Gastrocnemius medialis (tissue), 4 donors: ENCODE data around the gene TMCC1.

ENCODE experiments used
- POLR2A ChIP-seq, 2 donors: fragments of 450-650 bp; IDR thresholded peaks; one replicate each; pipeline ENCODE4 v1.6.1; 2017; ENCODE audit warnings: antibody characterized with exemption in 2 of 2, mild to moderate bottlenecking in 2 of 2, moderate library complexity in 2 of 2
- TF ChIP-seq, protein P1 (sequence below), 5 experiments: fragments of 450-650 bp in 3 of 5; fragments of 200-600 bp in 2 of 5; sonication (generic) in 2 of 5; IDR thresholded peaks in 4 of 5; conservative IDR thresholded peaks in 1 of 5; 1 replicate in 4 of 5; 2 replicates in 1 of 5; pipeline ENCODE4 v1.5.1; 2016 to 2019; ENCODE audit warnings: antibody characterized with exemption in 5 of 5, mild to moderate bottlenecking in 3 of 5, moderate library complexity in 3 of 5

DNA sequence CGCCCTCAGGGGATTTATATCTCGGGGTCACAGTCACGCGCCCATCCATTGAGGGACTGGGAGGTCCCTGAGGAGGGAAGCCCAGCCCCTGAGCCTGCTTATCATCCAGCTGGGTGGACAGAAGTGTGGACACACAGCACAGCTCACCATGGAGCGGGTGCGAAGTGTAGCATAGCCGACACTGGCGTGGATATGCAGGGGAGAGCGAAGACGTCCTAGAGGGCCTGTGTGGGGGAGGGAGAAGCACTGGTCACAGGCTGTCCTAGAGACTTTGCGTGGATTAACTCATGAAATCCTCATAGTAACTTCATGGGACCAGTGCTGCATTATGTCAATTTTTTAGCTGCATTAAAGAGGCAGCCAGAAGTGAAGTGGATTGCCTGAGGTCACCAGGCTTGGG, 261.0 kb downstream of the TMCC1 start:
- no peak for TF ChIP-seq POLR2A (IDR thresholded peaks at IDR 0.05)
- TF ChIP-seq, protein P1, sequence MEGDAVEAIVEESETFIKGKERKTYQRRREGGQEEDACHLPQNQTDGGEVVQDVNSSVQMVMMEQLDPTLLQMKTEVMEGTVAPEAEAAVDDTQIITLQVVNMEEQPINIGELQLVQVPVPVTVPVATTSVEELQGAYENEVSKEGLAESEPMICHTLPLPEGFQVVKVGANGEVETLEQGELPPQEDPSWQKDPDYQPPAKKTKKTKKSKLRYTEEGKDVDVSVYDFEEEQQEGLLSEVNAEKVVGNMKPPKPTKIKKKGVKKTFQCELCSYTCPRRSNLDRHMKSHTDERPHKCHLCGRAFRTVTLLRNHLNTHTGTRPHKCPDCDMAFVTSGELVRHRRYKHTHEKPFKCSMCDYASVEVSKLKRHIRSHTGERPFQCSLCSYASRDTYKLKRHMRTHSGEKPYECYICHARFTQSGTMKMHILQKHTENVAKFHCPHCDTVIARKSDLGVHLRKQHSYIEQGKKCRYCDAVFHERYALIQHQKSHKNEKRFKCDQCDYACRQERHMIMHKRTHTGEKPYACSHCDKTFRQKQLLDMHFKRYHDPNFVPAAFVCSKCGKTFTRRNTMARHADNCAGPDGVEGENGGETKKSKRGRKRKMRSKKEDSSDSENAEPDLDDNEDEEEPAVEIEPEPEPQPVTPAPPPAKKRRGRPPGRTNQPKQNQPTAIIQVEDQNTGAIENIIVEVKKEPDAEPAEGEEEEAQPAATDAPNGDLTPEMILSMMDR (IDR thresholded peaks at IDR 0.05 in 4 of 5, conservative IDR thresholded peaks at IDR 0.05 in 1 of 5): no peak
